Stimulated activated CD8-positive, alpha-beta memory T cell treated with anti-CD3 and anti-CD28 coated beads, Interleukin-4, amount 100 ng/mL, for 24 hours (primary cell): Measurements from ENCODE around the gene PRKAB2.
"Not testable (repeated sequence)": the region's sequence is repeated elsewhere in the genome, so short reads cannot be mapped to it uniquely, and the experiment has no call there.

Experiments used
- DNase-seq: peaks from one replicate; pipeline ENCODE4 v3.0.0-alpha.2; 2020; ENCODE audit warnings: low read depth

PRKAB2 gene

GRCh38 chr1:147171399-147172167, 687 bp downstream of the PRKAB2 start:
- DNase-seq: no peak

GRCh38 chr1:147169840-147170674, 2.2 kb downstream of the PRKAB2 start:
- no peak for DNase-seq

- DNase-seq: no peak
Measured at GRCh38 chr1:147169171-147169570, 3.1 kb downstream of the PRKAB2 start.

GRCh38 chr1:147168626-147169058, 3.6 kb downstream of the PRKAB2 start:
- DNase-seq: no peak

- no peak for DNase-seq
Measured at GRCh38 chr1:147167365-147167764, 4.9 kb downstream of the PRKAB2 start.

GRCh38 chr1:147163019-147163418, 9.3 kb downstream of the PRKAB2 start:
- DNase-seq: no peak

- no peak for DNase-seq
Measured at GRCh38 chr1:147162093-147162492, 10.2 kb downstream of the PRKAB2 start.

GRCh38 chr1:147157116-147157515, 15.2 kb downstream of the PRKAB2 start:
- DNase-seq: not testable (repeated sequence)

- no peak for DNase-seq
Measured at GRCh38 chr1:147156642-147157041, 15.6 kb downstream of the PRKAB2 start.

GRCh38 chr1:147152772-147153171, 19.5 kb downstream of the PRKAB2 start:
- DNase-seq: no peak

- no peak for DNase-seq
Measured at GRCh38 chr1:147151244-147151643, 21.0 kb downstream of the PRKAB2 start.

GRCh38 chr1:147142886-147143285, 29.4 kb downstream of the PRKAB2 start:
- no peak for DNase-seq

- not testable (repeated sequence) for DNase-seq
Measured at GRCh38 chr1:147130721-147131120, 41.5 kb downstream of the PRKAB2 start.

- no peak for DNase-seq
Measured at GRCh38 chr1:147129116-147129873, 43.0 kb downstream of the PRKAB2 start.

GRCh38 chr1:147124266-147124665, 48.0 kb downstream of the PRKAB2 start:
- no peak for DNase-seq

GRCh38 chr1:147117109-147117508, 55.2 kb downstream of the PRKAB2 start:
- DNase-seq: no peak

- no peak for DNase-seq
Measured at GRCh38 chr1:147115496-147115895, 56.8 kb downstream of the PRKAB2 start.

- DNase-seq: not testable (repeated sequence)
Measured at GRCh38 chr1:147115079-147115478, 57.2 kb downstream of the PRKAB2 start.

- not testable (repeated sequence) for DNase-seq
Measured at GRCh38 chr1:147114353-147114752, 57.9 kb downstream of the PRKAB2 start.

GRCh38 chr1:147111381-147112130, 60.7 kb downstream of the PRKAB2 start:
- no peak for DNase-seq

- no peak for DNase-seq
Measured at GRCh38 chr1:147110872-147111271, 61.4 kb downstream of the PRKAB2 start.

GRCh38 chr1:147110434-147110833, 61.8 kb downstream of the PRKAB2 start:
- DNase-seq: no peak
